GM13977 (cell line): Measurements from ENCODE around the gene HOTAIR.

Source experiments
- DNase-seq: peaks from one replicate; pipeline ENCODE4 v3.0.0; 2012; ENCODE audit warnings: low spot score
- in situ Hi-C: fragments of 300-500 bp; cut with MboI; formaldehyde crosslinking; loops from one replicate; pipeline ENCODE4 v1.12.0; 2022; ENCODE audit warnings: low sequenced_read_pairs, low pct_unique_long_range_greater_than_20kb, mixed read lengths, inconsistent platforms; ENCODE audit not compliant: unreplicated experiment
- TF ChIP-seq, protein P1 (sequence below): IDR thresholded peaks from 2 replicates; pipeline ENCODE4 v1.5.1; 2012; ENCODE audit warnings: mild to moderate bottlenecking, control low read depth; ENCODE audit not compliant: insufficient read depth; ENCODE audit errors: extremely low read depth, missing control alignments

Gene HOTAIR

DNA sequence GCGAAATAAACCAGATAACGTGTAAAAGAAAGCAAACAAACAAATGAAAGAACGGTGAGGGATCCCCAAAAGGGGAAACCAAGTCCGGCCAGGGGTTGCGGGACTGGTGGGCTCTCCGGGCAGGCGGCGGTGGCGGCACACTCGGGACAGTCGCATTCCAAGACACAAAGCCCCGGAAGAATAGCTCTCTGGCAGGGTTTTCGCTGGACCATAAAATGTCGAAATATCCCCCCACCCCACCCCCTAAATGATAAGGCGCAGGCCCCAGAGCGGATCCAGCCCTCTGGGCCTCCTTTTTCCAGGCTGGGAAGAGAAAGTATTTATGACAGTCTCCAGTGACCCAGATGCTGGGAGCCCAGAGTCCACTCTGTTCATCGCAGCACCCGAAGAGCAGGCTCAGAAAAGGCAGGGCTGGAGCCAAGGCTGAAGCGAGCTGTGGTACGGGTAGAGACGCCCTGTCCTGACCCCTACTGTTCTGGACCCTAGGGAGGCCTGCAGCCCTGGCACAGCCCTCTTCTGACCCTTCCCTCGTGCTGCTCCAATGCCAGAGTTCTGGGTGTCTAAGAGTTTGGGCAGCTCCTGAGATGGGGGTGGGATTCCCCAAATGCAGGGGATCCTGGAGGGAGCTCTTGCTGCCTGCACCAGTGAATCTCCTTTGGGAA lies 31.9 kb upstream of the HOTAIR start:
- TF ChIP-seq, protein P1, sequence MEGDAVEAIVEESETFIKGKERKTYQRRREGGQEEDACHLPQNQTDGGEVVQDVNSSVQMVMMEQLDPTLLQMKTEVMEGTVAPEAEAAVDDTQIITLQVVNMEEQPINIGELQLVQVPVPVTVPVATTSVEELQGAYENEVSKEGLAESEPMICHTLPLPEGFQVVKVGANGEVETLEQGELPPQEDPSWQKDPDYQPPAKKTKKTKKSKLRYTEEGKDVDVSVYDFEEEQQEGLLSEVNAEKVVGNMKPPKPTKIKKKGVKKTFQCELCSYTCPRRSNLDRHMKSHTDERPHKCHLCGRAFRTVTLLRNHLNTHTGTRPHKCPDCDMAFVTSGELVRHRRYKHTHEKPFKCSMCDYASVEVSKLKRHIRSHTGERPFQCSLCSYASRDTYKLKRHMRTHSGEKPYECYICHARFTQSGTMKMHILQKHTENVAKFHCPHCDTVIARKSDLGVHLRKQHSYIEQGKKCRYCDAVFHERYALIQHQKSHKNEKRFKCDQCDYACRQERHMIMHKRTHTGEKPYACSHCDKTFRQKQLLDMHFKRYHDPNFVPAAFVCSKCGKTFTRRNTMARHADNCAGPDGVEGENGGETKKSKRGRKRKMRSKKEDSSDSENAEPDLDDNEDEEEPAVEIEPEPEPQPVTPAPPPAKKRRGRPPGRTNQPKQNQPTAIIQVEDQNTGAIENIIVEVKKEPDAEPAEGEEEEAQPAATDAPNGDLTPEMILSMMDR, result no peak
- no peak for DNase-seq
- in situ Hi-C loops, result loop anchor here (25.0 kb wide), 1 partner anchor 356 kb away; the partner anchor contains the start of gene GPR84

DNA sequence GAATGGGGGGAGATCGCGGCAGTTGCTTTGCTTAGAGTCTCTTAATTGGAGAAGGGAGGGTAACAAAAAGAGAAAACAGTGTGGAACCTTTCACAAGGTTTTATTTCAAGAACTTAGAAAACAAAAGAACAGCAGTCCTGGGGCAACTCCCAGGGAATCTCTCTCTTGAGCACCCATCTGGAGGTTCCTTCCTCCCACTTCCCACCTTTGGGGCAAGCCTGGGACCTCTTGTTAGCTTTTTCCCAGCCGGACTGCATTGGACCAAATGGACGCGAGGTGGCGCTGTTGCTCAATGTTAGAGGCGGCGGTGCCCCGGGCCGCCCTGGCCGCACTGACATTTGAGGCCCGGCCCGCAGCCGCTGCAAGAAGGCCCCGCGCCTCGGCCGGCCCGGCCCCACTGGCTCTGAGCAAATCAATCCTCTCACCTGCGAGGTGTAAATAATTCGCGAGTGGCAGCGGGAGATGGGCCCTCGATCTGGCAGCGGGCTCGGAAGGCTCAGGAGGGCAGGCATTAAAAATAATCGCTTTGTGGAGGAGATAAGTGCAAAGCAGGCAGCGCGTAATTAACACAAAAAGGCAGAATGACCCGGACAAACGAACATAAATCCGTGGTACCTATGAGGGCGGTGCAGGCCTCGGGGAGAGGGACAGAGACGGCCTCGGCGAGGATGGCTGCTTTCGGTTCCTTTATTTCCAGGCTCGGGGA lies 31.3 kb upstream of the HOTAIR start:
- TF ChIP-seq, protein P1, result peak; percentile 95
- in situ Hi-C loops, result loop anchor here (25.0 kb wide), 1 partner anchor 356 kb away; the partner anchor contains the start of gene GPR84
- DNase-seq, result peak; percentile 89

DNA sequence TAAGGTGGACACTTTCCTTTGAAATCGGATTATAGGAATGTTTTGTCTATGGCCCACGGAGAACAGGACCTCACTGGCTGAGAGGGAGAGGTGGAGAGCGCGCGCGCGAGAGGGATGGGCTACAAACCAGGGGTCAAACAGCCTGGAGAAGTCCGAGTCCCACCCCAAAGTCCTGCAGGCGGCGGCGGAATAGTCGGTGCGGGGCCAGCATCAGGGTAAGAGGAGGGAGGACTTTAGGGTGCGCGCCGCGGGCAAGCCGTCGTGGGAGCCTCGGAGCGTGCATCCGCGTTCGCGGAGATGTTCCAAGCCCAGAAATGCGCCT lies 30.7 kb upstream of the HOTAIR start:
- no peak for DNase-seq
- in situ Hi-C loops, result loop anchor here (25.0 kb wide), 1 partner anchor 357 kb away; the partner anchor contains the start of gene GPR84
- TF ChIP-seq, protein P1, result no peak

DNA sequence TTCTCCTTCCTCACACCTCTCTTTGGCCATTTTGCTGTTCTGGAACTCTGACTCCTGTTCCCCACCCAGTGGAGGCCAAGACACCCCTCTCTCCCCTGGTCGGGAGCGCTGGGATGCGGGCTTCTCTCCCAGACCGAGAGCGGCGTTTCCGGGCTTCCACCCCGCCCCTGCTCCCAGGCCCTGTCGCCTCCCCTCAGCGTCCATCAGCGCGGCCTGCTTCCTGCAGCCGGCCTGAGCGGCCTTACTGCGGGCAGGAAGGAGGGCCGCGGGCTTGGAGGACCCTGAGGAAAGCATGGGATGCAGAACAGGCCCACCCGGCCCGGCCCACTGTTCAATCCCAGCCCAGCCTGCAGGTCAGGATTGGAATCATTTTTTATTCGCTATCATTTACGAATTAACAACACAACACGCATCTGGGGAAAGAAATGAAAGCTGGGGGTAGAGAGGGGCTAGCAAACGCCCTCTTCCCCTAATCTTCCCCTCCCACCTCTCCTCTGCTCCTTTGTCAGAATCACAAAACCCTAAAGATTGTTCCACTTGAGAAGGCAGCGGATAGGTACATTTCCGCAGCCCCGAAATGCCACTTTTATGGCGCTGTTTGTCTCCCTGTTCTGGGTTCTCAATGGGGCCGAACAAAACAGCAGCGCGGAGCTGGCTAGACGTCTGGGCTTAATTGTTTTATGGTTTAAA lies 30.2 kb upstream of the HOTAIR start:
- in situ Hi-C loops, result loop anchor here (25.0 kb wide), 1 partner anchor 357 kb away; the partner anchor contains the start of gene GPR84
- no peak for DNase-seq
- TF ChIP-seq, protein P1, result no peak

DNA sequence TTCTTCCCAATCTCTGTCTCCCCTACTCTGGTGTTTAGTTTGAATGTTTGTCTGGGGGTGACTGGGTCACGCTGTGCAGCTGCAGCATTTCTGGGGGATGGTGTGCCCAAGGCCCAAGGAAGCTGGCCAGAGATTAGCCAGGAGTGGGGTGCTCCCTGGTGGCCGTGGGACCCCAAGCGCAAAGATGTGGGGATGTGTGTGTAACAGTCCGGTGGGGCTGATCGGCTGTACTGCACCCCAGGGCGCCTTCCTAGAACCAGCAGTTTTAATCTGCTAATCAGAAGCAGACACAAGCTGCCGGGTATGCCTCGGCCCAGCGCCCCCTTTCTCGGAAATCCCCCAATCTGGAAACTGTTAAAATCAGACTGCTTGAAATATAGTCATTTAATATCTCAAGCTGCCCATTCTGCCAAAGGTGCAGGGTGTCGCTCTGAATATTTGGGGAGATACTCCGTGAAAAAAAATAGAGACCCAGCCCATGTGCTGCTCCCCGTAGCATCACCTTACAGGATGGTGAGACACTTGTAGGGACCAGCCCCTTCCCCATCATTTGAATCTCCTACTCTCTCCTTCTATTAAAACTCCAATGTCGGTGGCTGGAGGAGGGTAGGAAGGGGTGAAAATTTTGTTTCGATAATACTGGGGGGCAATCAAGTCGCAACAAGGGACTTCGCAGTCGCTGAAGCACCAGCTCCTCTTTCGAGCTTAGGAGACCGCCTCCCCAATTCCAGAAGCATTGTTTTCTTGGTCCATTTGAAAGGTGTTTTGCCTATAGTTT lies 29.5 kb upstream of the HOTAIR start:
- DNase-seq, result no peak
- in situ Hi-C loops, result loop anchor here (25.0 kb wide), 1 partner anchor 358 kb away; the partner anchor contains the start of gene GPR84
- TF ChIP-seq, protein P1, result peak; percentile 23

DNA sequence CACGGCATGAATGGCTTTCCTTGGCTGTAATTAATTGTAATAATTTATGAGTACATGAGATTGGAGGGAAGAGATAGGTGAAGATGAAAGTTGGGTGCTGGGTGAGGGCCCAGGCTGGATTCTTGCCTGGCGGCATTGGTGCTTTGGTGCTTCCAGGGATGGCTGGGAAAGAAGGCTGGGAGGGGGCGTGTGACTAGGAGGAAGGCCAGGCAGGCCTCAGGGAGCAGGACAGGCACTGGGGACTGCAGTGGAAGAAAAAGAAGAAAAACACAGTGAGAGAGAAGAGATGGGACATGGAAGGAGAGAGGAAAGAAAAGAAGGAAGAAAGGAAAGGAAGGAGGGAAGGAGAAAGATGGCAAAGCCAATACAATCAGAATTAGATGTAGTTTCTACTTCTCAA lies 28.9 kb upstream of the HOTAIR start:
- no peak for DNase-seq
- in situ Hi-C loops, result loop anchor here (25.0 kb wide), 1 partner anchor 359 kb away; the partner anchor contains the start of gene GPR84
- TF ChIP-seq, protein P1, result no peak
